HG03520 (cell line): ENCODE results near the gene FAM149B1.

Source experiments
- ATAC-seq: cut with Tn5 transposase; IDR thresholded peaks from one replicate; pipeline ENCODE4 v1.9.1; 2021; ENCODE audit warnings: mild to moderate bottlenecking, moderate library complexity; ENCODE audit not compliant: unreplicated experiment

The FAM149B1 gene

GRCh38 chr10:73172867-73173266 is 4.9 kb downstream of the FAM149B1 start:
- ATAC-seq = no peak

- no peak for ATAC-seq
Measured at GRCh38 chr10:73174148-73174925, 6.4 kb downstream of the FAM149B1 start.

- ATAC-seq = no peak
Measured at GRCh38 chr10:73182568-73182967, 14.6 kb downstream of the FAM149B1 start.

- ATAC-seq = no peak
Measured at GRCh38 chr10:73183667-73184281, 15.9 kb downstream of the FAM149B1 start.

GRCh38 chr10:73186266-73186665 is 18.3 kb downstream of the FAM149B1 start:
- ATAC-seq = no peak

GRCh38 chr10:73190188-73190587 is 22.3 kb downstream of the FAM149B1 start:
- no peak for ATAC-seq

GRCh38 chr10:73205081-73205480 is 37.2 kb downstream of the FAM149B1 start:
- no peak for ATAC-seq

GRCh38 chr10:73205890-73206289 is 38.0 kb downstream of the FAM149B1 start:
- no peak for ATAC-seq

GRCh38 chr10:73206385-73206784 is 38.5 kb downstream of the FAM149B1 start:
- ATAC-seq = no peak

- ATAC-seq = no peak
Measured at GRCh38 chr10:73207883-73208282, 40.0 kb downstream of the FAM149B1 start.

GRCh38 chr10:73209705-73210104 is 41.8 kb downstream of the FAM149B1 start:
- ATAC-seq = no peak

GRCh38 chr10:73210395-73211105 is 42.6 kb downstream of the FAM149B1 start:
- no peak for ATAC-seq

- no peak for ATAC-seq
Measured at GRCh38 chr10:73211106-73211811, 43.3 kb downstream of the FAM149B1 start.

GRCh38 chr10:73215749-73216148 is 47.8 kb downstream of the FAM149B1 start:
- ATAC-seq = no peak

- no peak for ATAC-seq
Measured at GRCh38 chr10:73217628-73218027, 49.7 kb downstream of the FAM149B1 start.

GRCh38 chr10:73218431-73219191 is 50.7 kb downstream of the FAM149B1 start:
- no peak for ATAC-seq

GRCh38 chr10:73219384-73219783 is 51.5 kb downstream of the FAM149B1 start:
- no peak for ATAC-seq

GRCh38 chr10:73220989-73221388 is 53.1 kb downstream of the FAM149B1 start:
- ATAC-seq = no peak

- ATAC-seq = no peak
Measured at GRCh38 chr10:73225518-73225917, 57.6 kb downstream of the FAM149B1 start.

GRCh38 chr10:73226663-73227062 is 58.7 kb downstream of the FAM149B1 start:
- ATAC-seq = no peak

- ATAC-seq = no peak
Measured at GRCh38 chr10:73228247-73228646, 60.3 kb downstream of the FAM149B1 start.
